ENCODE results near the gene CBX5.

DNA sequence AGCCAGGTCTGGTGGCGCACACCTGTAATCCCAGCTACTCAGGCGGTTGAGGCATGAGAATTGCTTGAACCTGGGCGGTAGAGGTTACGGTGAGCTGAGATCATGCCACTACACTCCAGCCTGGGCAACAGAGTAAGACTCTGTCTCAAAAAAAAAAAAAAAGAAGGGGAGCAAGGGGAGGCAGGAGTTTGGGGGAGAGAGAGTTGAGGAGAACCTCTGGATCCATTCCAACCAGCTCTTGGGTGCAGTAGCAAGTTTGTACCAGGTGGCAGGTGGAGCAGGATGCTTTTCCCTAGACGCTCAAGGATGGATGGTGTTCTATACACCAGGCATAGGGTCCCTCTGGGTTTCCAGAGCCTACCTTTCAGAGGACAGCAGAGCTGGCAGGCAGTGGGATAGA is 19.0 kb upstream of the CBX5 start:
- TF ChIP-seq, protein P1, sequence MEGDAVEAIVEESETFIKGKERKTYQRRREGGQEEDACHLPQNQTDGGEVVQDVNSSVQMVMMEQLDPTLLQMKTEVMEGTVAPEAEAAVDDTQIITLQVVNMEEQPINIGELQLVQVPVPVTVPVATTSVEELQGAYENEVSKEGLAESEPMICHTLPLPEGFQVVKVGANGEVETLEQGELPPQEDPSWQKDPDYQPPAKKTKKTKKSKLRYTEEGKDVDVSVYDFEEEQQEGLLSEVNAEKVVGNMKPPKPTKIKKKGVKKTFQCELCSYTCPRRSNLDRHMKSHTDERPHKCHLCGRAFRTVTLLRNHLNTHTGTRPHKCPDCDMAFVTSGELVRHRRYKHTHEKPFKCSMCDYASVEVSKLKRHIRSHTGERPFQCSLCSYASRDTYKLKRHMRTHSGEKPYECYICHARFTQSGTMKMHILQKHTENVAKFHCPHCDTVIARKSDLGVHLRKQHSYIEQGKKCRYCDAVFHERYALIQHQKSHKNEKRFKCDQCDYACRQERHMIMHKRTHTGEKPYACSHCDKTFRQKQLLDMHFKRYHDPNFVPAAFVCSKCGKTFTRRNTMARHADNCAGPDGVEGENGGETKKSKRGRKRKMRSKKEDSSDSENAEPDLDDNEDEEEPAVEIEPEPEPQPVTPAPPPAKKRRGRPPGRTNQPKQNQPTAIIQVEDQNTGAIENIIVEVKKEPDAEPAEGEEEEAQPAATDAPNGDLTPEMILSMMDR (IDR thresholded peaks at IDR 0.05) = no peak
- TF ChIP-seq, protein P2, sequence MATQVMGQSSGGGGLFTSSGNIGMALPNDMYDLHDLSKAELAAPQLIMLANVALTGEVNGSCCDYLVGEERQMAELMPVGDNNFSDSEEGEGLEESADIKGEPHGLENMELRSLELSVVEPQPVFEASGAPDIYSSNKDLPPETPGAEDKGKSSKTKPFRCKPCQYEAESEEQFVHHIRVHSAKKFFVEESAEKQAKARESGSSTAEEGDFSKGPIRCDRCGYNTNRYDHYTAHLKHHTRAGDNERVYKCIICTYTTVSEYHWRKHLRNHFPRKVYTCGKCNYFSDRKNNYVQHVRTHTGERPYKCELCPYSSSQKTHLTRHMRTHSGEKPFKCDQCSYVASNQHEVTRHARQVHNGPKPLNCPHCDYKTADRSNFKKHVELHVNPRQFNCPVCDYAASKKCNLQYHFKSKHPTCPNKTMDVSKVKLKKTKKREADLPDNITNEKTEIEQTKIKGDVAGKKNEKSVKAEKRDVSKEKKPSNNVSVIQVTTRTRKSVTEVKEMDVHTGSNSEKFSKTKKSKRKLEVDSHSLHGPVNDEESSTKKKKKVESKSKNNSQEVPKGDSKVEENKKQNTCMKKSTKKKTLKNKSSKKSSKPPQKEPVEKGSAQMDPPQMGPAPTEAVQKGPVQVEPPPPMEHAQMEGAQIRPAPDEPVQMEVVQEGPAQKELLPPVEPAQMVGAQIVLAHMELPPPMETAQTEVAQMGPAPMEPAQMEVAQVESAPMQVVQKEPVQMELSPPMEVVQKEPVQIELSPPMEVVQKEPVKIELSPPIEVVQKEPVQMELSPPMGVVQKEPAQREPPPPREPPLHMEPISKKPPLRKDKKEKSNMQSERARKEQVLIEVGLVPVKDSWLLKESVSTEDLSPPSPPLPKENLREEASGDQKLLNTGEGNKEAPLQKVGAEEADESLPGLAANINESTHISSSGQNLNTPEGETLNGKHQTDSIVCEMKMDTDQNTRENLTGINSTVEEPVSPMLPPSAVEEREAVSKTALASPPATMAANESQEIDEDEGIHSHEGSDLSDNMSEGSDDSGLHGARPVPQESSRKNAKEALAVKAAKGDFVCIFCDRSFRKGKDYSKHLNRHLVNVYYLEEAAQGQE (IDR thresholded peaks at IDR 0.05; ENCODE audit: insufficient read depth in 1 of 2, low read depth in 2 of 2, low read length in 1 of 2) = no peak
- TF ChIP-seq POLR2AphosphoS5 (IDR thresholded peaks at IDR 0.05; ENCODE audit: low read depth, low read length) = no peak
